8988T (cell line): Measurements from ENCODE around the gene UNC93B1.
A peak's percentile ranks its signal among the peaks of the same experiment; 100 is the strongest.
"Not testable (repeated sequence)": the region's sequence is repeated elsewhere in the genome, so short reads cannot be mapped to it uniquely, and the experiment has no call there.

Source experiments
- DNase-seq: peaks from one replicate; pipeline ENCODE4 v3.0.0; 2011

Gene UNC93B1

GRCh38 chr11:68007498-68008380 is 3.8 kb upstream of the UNC93B1 start:
- no peak for DNase-seq

- no peak for DNase-seq
Observed at GRCh38 chr11:68006606-68007166, 2.8 kb upstream of the UNC93B1 start.

- no peak for DNase-seq
Observed at GRCh38 chr11:68004551-68005335, 846 bp upstream of the UNC93B1 start.

GRCh38 chr11:68002938-68003845 is 705 bp downstream of the UNC93B1 start:
- DNase-seq: peak; percentile 59

- peak; percentile 13 for DNase-seq
Observed at GRCh38 chr11:68002575-68002937, 1.3 kb downstream of the UNC93B1 start.

GRCh38 chr11:67999704-68000103 is 4.2 kb downstream of the UNC93B1 start:
- DNase-seq: no peak

GRCh38 chr11:67999201-67999629 is 4.7 kb downstream of the UNC93B1 start:
- no peak for DNase-seq

GRCh38 chr11:67998150-67999045 is 5.5 kb downstream of the UNC93B1 start:
- no peak for DNase-seq

- no peak for DNase-seq
Observed at GRCh38 chr11:67997475-67997921, 6.4 kb downstream of the UNC93B1 start.

- peak; percentile 65 for DNase-seq
Observed at GRCh38 chr11:67996622-67997474, 7.0 kb downstream of the UNC93B1 start.

- no peak for DNase-seq
Observed at GRCh38 chr11:67996051-67996450, 7.8 kb downstream of the UNC93B1 start.

- DNase-seq: not testable (repeated sequence)
Observed at GRCh38 chr11:67995579-67995978, 8.3 kb downstream of the UNC93B1 start.

- DNase-seq: not testable (repeated sequence)
Observed at GRCh38 chr11:67995129-67995528, 8.8 kb downstream of the UNC93B1 start.

GRCh38 chr11:67994387-67994786 is 9.5 kb downstream of the UNC93B1 start:
- DNase-seq: not testable (repeated sequence)

GRCh38 chr11:67993821-67994220 is 10.1 kb downstream of the UNC93B1 start:
- not testable (repeated sequence) for DNase-seq

GRCh38 chr11:67991347-67992121 is 12.4 kb downstream of the UNC93B1 start:
- not testable (repeated sequence) for DNase-seq

GRCh38 chr11:67990546-67991346 is 13.2 kb downstream of the UNC93B1 start:
- DNase-seq: not testable (repeated sequence)

GRCh38 chr11:67985302-67985701 is 18.6 kb downstream of the UNC93B1 start:
- not testable (repeated sequence) for DNase-seq

GRCh38 chr11:67983951-67984350 is 19.9 kb downstream of the UNC93B1 start:
- no peak for DNase-seq
